GM18861 (cell line): ENCODE measurements around the gene MICU1.
"Not testable (repeated sequence)": the region's sequence is repeated elsewhere in the genome, so short reads cannot be mapped to it uniquely, and the experiment has no call there.

Experiments used
- ATAC-seq: cut with Tn5 transposase; IDR thresholded peaks from one replicate; pipeline ENCODE4 v1.9.1; 2021; ENCODE audit not compliant: unreplicated experiment

MICU1 gene

GRCh38 chr10:72331575-72332422 is 294.1 kb downstream of the MICU1 start:
- ATAC-seq, result peak; percentile 42

- ATAC-seq, result no peak
Observed at GRCh38 chr10:72330069-72330426, 295.8 kb downstream of the MICU1 start.

GRCh38 chr10:72329290-72330068 is 296.4 kb downstream of the MICU1 start:
- ATAC-seq, result no peak

GRCh38 chr10:72328829-72329204 is 297.1 kb downstream of the MICU1 start:
- no peak for ATAC-seq

- no peak for ATAC-seq
Observed at GRCh38 chr10:72328045-72328828, 297.6 kb downstream of the MICU1 start.

- not testable (repeated sequence) for ATAC-seq
Observed at GRCh38 chr10:72326665-72327603, 298.9 kb downstream of the MICU1 start.

GRCh38 chr10:72325243-72326175 is 300.4 kb downstream of the MICU1 start:
- not testable (repeated sequence) for ATAC-seq

- ATAC-seq, result no peak
Observed at GRCh38 chr10:72323771-72324191, 302.1 kb downstream of the MICU1 start.

GRCh38 chr10:72323108-72323749 is 302.6 kb downstream of the MICU1 start:
- no peak for ATAC-seq

GRCh38 chr10:72322280-72323058 is 303.4 kb downstream of the MICU1 start:
- ATAC-seq, result no peak

GRCh38 chr10:72322030-72322279 is 303.9 kb downstream of the MICU1 start:
- ATAC-seq, result no peak

GRCh38 chr10:72321248-72322029 is 304.4 kb downstream of the MICU1 start:
- no peak for ATAC-seq

- ATAC-seq, result peak; percentile 71
Observed at GRCh38 chr10:72320676-72321247, 305.1 kb downstream of the MICU1 start.

- ATAC-seq, result peak; percentile 49
Observed at GRCh38 chr10:72319416-72320254, 306.2 kb downstream of the MICU1 start.

GRCh38 chr10:72318418-72319262 is 307.2 kb downstream of the MICU1 start:
- ATAC-seq, result no peak
